HG03460 (cell line): ENCODE data around the gene CNOT6L.
"Not testable (repeated sequence)": the region's sequence is repeated elsewhere in the genome, so short reads cannot be mapped to it uniquely, and the experiment has no call there.

Source experiments
- ATAC-seq: cut with Tn5 transposase; IDR thresholded peaks from one replicate; pipeline ENCODE4 v1.9.1; 2021; ENCODE audit not compliant: unreplicated experiment

Gene CNOT6L

DNA sequence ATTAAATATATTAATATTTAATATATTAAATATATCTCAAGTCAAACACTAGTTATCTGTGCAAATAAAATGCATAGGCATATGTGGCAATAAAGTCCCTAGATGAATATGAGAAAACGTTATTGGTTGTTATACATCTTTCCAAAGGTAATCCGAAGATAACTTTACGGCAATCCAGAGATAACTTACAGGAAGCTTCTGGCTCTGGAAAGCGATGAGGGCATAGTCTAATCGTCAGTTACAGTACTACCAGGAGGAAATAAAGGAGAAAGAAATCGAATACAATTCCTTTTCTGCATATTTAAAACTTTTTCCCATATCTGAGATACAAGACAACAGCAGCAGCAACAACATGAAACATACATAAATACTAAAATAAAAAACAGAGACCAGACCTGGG is 35.3 kb downstream of the CNOT6L start:
- ATAC-seq = no peak

DNA sequence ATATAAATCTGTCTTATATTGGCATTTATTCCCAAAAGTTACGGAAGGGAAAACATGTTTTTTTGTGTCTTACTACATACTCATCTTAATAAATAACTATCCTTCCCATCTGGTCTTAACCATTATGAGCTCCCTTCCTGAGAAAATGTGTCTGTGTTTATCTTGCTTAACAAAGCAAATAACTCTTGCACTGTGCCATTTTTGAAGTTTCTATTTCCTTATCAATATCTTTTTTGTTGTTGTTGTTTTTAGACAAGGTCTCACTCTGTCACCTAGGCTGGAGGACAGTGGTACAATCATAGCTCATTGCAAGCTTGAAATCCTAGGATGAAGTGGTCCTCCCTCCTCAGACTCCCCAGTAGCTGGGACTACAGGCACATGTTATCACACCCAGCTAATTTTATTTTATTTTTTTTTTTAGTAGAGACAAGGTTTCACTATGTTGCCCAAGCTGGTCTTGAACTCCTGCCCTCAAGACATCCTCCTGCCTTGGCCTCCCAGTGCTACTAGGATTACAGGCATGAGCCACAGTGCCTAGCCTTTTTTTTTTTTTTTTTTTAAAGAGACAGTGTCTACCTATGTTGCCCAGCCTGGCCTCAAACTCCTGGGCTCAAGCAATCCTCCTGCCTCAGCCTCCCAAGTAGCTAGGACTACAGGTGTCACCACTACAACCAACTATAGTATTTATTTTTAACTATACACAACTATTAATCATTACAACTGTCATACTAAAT is 36.9 kb downstream of the CNOT6L start:
- no peak for ATAC-seq

DNA sequence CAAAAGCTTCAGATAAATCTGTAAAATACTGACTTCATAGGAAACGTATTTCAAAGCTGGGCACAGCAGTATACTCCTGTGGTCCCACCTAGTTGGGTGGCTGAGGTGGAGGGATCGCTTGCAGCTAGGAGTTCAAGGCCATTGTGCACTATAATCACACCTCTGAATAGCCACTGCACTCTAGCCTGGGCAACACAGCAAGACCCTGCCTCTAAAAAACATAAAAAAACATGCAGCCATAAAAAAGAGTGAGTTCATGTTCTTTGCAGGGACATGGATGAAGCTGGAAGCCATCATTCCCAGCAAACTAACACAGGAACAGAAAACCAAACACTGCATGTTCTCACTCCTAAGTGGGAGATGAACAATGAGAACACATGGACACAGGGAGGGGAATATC is 38.4 kb downstream of the CNOT6L start:
- ATAC-seq = not testable (repeated sequence)

DNA sequence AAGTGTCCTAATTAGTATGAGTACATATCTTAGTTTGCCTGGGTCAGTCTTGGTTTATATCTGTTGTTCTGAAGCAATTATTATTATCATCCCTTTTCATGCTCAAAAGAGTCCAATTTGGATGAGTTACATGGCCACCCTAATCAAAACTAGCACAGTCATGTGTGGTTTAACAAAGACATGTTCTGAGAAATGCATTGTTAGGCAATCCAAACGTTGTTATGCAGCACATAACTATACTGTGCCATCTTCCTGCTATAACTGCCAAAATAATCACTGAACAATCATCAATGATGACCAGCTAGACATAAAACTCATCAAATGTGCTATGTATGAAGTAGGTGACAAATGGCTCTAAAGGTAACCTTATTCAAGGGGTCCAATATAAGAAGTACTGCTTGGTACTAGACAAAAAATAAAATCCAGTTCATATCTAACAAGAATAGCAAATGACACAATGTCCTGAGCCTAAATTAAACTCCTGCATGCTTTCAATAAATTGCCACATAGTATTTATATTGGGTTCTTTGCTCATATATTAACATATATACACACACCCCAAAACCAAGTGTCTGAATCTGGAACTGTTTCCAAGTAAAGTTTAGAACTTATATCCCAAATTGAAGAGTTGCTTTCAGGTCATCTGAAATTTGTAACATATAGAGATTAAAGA is 41.9 kb downstream of the CNOT6L start:
- ATAC-seq = no peak

GRCh38 chr4:77776182-77777134 is 42.7 kb downstream of the CNOT6L start:
- ATAC-seq = no peak

DNA sequence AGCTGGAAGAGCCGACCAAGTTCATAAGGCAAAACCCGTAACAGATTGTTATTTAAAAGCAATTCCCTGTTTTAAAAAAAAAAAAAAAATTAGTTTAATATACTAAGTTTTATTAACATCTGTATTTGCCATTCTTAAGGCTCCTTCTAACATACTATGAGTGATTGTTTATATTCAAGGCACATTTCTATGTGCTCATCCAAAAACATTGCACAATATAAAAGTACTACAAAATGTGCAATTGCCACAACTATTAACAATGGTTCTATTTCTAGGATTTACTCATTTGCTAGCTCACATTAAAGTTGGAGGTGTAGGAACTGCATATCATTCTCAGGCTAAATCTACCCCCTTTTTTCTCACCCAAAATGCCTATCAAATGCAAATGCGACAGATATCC is 46.1 kb downstream of the CNOT6L start:
- ATAC-seq = no peak

DNA sequence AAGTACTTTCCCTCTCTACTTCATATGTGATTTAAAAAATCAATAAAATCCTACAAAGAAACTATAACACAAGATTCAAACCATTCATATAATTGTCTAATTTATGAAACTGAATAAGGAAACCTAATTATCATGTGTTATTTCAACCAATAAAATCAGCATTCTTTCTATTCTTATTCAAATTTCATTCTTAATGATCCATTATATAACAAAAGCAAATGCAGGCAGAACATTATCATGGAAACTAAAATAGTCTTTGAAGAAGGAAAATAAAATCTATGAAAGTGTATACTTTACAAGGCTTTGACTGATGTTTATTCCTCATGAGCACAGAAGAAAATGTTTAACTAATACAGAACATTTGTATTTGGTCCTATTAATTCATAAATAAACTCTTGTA is 47.6 kb downstream of the CNOT6L start:
- ATAC-seq = no peak

DNA sequence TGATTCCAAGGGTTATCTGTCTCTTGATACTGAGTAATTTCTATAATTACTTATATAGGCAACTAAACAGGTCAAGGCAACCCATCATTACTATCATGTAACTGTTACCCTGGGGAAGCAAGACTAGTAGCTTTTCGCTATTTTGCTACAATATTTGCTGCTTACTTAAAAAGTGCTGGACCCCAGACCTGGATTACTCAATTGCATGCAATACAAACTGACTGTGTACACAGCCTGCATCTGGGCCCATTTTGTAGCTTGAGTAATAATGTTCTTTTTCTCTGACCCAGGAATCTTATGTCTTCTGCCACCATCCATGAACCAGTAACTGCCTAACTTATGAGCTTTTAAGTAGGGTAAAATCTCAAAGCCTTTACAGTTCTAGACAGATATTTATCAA is 53.4 kb downstream of the CNOT6L start:
- no peak for ATAC-seq

- no peak for ATAC-seq
These were observed 56.6 kb downstream of the CNOT6L start for GRCh38 chr4:77762531-77762930.

DNA sequence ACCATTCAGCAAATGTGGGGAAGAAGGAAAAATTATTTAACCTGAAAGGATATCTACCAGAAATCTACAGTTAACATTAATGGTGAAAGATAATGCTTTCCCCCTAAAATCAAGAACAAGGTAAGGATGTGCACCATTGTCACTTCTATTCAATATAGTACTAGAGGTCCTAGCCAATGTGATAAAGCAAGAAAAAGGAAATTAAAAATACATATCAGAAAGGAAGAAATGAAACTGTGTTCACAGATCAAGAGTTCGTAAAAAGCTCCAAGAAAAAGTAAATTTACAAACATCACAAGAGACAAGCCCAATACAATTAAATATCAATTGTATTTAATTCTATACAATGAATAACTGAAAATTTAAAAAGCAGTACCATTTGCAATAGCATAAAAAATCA is 57.6 kb downstream of the CNOT6L start:
- no peak for ATAC-seq

GRCh38 chr4:77758804-77759203 is 60.4 kb downstream of the CNOT6L start:
- ATAC-seq = no peak

GRCh38 chr4:77751764-77752163 is 67.4 kb downstream of the CNOT6L start:
- no peak for ATAC-seq

DNA sequence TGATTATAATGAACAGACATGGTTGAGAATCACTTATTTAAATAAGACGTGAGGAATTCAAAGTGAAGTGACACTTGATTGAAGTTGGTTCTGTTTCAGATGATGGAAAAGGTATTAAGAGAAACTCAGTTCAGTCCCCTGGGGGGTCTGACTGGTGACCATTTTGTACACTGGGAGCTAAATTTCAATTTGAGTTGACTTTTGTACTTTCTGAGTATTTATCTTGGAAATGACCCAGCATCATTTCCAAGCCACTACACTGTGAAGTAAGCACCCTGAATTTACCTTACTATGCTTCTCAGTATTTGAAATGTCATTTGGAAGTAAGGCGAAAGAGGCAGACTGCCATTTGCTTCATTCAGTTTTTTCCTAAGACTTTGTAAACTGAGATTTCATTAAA is 73.4 kb downstream of the CNOT6L start:
- ATAC-seq = no peak

DNA sequence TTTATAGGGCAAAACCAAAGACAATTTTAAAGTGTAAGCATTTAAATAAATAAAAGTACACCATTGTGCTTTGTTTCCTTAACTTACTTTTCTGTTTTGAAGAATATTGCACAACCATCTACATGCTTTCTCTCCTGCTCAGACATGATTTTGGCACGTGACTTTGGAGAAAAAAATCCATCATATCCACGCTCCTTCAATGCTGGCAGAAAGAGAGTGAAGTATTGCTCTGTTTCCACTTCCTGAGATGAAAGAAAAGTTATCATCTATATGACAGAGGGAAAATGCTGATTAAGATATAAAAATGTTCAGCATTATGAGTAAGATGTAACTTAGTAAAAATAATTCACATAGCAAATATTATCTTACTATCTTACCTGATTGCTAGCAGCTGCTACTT is 77.1 kb downstream of the CNOT6L start:
- no peak for ATAC-seq

DNA sequence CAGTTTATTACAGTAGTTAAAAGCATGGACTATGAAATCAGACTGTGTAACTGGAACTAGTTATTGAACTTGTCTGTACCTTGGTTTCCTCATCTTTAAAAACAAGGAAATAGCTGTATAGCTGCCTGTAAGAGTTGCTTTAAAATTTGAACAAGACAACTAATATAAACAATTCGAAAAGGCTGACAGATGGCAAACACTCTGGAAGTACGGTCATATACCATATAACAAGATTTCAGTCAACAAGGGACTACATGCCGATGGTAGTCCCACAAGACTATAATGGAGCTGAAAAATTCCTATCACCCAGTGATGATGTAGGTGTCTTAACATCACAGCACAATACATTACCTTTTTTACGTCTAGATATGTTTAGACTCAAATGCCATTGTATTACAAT is 78.7 kb downstream of the CNOT6L start:
- ATAC-seq = no peak

- peak; percentile 95 for ATAC-seq
These were observed 84.2 kb downstream of the CNOT6L start for GRCh38 chr4:77734928-77735327.

GRCh38 chr4:77731656-77732055 is 87.5 kb downstream of the CNOT6L start:
- ATAC-seq = no peak

DNA sequence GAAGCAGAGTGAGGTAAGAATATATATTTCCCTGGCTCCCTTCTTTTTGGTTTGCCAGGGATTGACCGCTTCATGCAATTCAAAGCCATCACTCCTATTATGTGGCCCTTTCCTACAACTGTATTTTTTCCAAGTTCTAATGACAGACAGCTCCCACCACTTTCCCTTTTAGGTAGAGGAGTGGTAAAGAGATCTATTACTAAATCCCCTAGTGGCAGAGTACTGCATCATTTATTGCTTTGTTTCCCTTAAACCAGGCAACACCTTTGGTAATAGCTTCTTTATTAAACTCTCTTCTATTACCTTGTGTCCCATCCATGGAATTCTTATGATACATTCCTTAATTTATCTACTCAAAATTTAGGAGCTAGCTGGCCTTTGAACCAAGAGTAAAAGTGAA is 90.7 kb downstream of the CNOT6L start:
- no peak for ATAC-seq

DNA sequence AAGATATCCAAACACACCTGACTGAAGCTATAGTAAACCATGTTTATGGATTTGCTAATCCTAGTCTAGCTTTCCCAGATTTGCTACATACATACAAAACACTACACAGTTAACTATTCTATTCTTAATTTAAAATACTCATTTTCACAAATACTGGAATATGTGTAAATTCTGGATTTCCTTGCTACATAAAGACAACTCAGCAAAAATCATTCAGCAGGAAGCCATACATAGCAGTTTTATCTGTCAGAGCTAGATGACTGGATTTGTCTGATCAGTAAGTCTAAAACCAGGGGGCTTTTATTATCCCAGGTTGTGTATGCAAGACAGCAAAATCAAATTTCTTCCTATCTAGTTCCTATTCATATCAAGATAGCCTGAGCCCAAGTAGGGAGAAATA is 98.1 kb downstream of the CNOT6L start:
- no peak for ATAC-seq

GRCh38 chr4:77718500-77718899 is 100.7 kb downstream of the CNOT6L start:
- ATAC-seq = not testable (repeated sequence)

- ATAC-seq = no peak
These were observed 103.5 kb downstream of the CNOT6L start for GRCh38 chr4:77715414-77716290.
